Caco-2 (cell line): ENCODE measurements around the gene SEMA4D. TPM values are rescaled to one million over a fixed set of nuclear protein-coding genes. Genes with fewer than 3 reads are reported as not detected.

Experiments used
- BruUV-seq: library from RNA; stranded (reverse); fragments of 400-500 nt; replicated peaks from 2 replicates; lab custom pipeline; 2021; lab: Mats Ljungman, UMichigan
- CTCF ChIA-PET: fragments of 300-600 bp; sonication (Branson Sonifier 250); formaldehyde crosslinking; loops from one replicate; lab custom pipeline; 2022; ENCODE audit warnings: antibody characterized with exemption; lab: Charles Lee
- POLR2A ChIA-PET: fragments of 300-600 bp; sonication (Branson Sonifier 250); formaldehyde crosslinking; loops from one replicate; lab custom pipeline; 2022; ENCODE audit warnings: antibody characterized with exemption; lab: Charles Lee
- DNase-seq, 2 experiments: peaks; one replicate each; pipeline versions ENCODE4 v3.0.0 to v3.0.0-alpha.2; 2020 to 2022
- H3K27me3 ChIP-seq: replicated peaks from 2 replicates; pipeline ENCODE4 v1.6.0; 2011; ENCODE audit warnings: low read length; ENCODE audit not compliant: control insufficient read depth, insufficient read depth
- H3K36me3 ChIP-seq: 2 replicates; pipeline ENCODE4 v1.5.1; 2011; ENCODE audit warnings: low read length; ENCODE audit not compliant: control insufficient read depth, insufficient read depth
- H3K4me1 ChIP-seq: fragments of 250-450 bp; sonication (Bioruptor Pico); 2 replicates; pipeline ENCODE4 v1.5.1; 2020; ENCODE audit warnings: mild to moderate bottlenecking
- H3K4me3 ChIP-seq: 2 replicates; pipeline ENCODE4 v1.5.1; 2011; ENCODE audit warnings: low read depth, mild to moderate bottlenecking, control low read depth, low read length
- H3K9me3 ChIP-seq: fragments of 250-450 bp; sonication (Bioruptor Pico); 2 replicates; pipeline ENCODE4 v1.5.1; 2020; ENCODE audit warnings: mild to moderate bottlenecking, moderate library complexity
- H3K27ac Mint-ChIP-seq: one replicate; pipeline ENCODE4 v1.8.0; 2022; ENCODE audit warnings: mixed read lengths; ENCODE audit not compliant: unreplicated experiment
- H3K27me3 Mint-ChIP-seq: one replicate; pipeline ENCODE4 v1.8.0; 2022; ENCODE audit warnings: mixed read lengths; ENCODE audit not compliant: insufficient read depth, unreplicated experiment
- H3K36me3 Mint-ChIP-seq: one replicate; pipeline ENCODE4 v1.8.0; 2022; ENCODE audit warnings: mild to moderate bottlenecking, mixed read lengths; ENCODE audit not compliant: insufficient read depth, unreplicated experiment
- H3K4me1 Mint-ChIP-seq: one replicate; pipeline ENCODE4 v1.8.0; 2022; ENCODE audit warnings: low read depth, mixed read lengths; ENCODE audit not compliant: unreplicated experiment
- H3K4me3 Mint-ChIP-seq: one replicate; pipeline ENCODE4 v1.8.0; 2022; ENCODE audit warnings: mild to moderate bottlenecking, moderate library complexity, mixed read lengths; ENCODE audit not compliant: unreplicated experiment
- H3K9me3 Mint-ChIP-seq: one replicate; pipeline ENCODE4 v1.8.0; 2022; ENCODE audit warnings: mixed read lengths; ENCODE audit not compliant: unreplicated experiment
- CTCF ChIP-seq, 2 experiments: fragments of 200-600 bp in 1 of 2; IDR thresholded peaks; 1 replicate in 1 of 2; 2 replicates in 1 of 2; pipeline versions ENCODE4 v1.5.1 to v1.8.0; 2011 to 2022; ENCODE audit warnings: antibody characterized with exemption in 1 of 2, control low read depth in 1 of 2, inconsistent platforms in 1 of 2, low read depth in 1 of 2, low read length in 1 of 2, mild to moderate bottlenecking in 1 of 2, moderate library complexity in 1 of 2; ENCODE audit not compliant: insufficient read depth in 1 of 2, severe bottlenecking in 1 of 2, unreplicated experiment in 1 of 2
- intact Hi-C: fragments of 100-400 bp; cut with micrococcal nuclease; formaldehyde crosslinking; loops from one replicate; pipeline ENCODE4 v1.10.0; 2022; ENCODE audit not compliant: unreplicated experiment
- total RNA-seq: library from RNA; stranded (reverse); gene quantifications from 2 replicates; pipeline ENCODE4 v1.2.3, GENCODE V29; 2022

SEMA4D gene
- total RNA-seq, 1 experiment from 2014 or later = 17.1 TPM

- DNase-seq = no peak
- H3K9me3 ChIP-seq = no peaks in the 10 kb centered on the region
- Mint-ChIP-seq H3K4me1 (no peaks in the 10 kb centered on the region), H3K27me3 (no peaks in the 10 kb centered on the region), H3K36me3 (no peaks in the 10 kb centered on the region), H3K27ac (no peak overlapping the region), H3K9me3 (no peaks in the 10 kb centered on the region), H3K4me3 (no peak overlapping the region)
- no peaks in the 10 kb centered on the region for H3K36me3 ChIP-seq
- intact Hi-C loops = no loop called here
- no TSS peak for BruUV-seq
- ChIA-PET POLR2A (no interaction called here), CTCF (no interaction called here)
- H3K27me3 ChIP-seq = no peaks in the 10 kb centered on the region
- no peak for TF ChIP-seq CTCF (IDR thresholded peaks at IDR 0.05; ENCODE audit: insufficient read depth in 1 of 2, low read depth in 1 of 2, low read length in 1 of 2, severe bottlenecking in 1 of 2, unreplicated experiment in 1 of 2)
- H3K4me3 ChIP-seq = no peak overlapping the region
- H3K4me1 ChIP-seq = no peaks in the 10 kb centered on the region
Observed at GRCh38 chr9:89455356-89455824, 42.5 kb downstream of the SEMA4D start.

DNA sequence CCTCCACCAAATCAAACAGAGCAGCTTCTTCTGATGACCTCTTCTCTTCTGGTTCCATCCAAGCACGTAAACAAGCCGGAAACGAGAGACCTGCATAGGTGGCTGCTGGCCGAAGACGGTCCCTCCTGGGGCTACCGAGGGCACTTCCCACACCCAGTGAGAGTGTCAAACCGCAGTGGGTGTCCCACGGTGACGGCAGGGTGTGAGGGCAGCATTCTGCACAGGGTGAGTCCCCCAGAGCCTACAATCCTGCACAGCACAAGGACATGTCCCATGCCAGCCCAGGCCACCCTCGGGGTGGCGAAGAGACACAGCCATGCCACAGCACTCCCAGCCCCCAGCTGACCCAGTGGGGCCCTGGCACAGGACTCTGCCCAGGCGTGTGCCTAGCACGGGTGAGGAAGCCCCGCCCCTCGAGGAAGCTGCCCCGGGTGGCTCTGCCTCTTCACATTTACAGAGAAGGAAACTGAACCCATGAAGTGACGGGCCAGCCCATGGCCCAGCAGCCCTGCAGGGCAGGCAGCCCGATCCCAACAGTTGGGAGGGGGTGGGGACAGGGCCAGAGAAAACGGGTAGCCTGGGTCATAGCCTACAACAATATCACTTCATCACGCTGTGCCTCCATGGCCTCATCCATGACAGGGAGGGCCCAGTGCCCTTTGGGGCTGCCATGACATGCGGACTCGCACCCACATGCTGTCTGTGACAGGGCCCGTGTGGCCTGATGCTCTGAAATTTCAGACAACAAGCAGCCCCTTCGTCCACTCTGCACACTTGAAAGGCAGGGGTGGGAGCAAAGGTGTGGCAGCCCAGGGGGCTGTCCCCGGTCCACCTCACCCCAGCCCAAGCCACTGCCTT is 43.2 kb downstream of the SEMA4D start:
- no TSS peak for BruUV-seq
- POLR2A ChIA-PET = no interaction called here
- no peak overlapping the region for H3K27ac Mint-ChIP-seq

GRCh38 chr9:89453452-89453851 is 44.5 kb downstream of the SEMA4D start:
- H3K4me1 Mint-ChIP-seq = no peaks in the 10 kb centered on the region
- Histone ChIP-seq H3K9me3 (no peaks in the 10 kb centered on the region), H3K4me3 (no peak overlapping the region), H3K27me3 (no peaks in the 10 kb centered on the region), H3K4me1 (no peaks in the 10 kb centered on the region), H3K36me3 (no peaks in the 10 kb centered on the region)
- H3K27me3 Mint-ChIP-seq = no peaks in the 10 kb centered on the region
- intact Hi-C loops = no loop called here
- ChIA-PET CTCF (no interaction called here), POLR2A (no interaction called here)
- BruUV-seq = no TSS peak
- TF ChIP-seq CTCF (IDR thresholded peaks at IDR 0.05; ENCODE audit: insufficient read depth in 1 of 2, low read depth in 1 of 2, low read length in 1 of 2, severe bottlenecking in 1 of 2, unreplicated experiment in 1 of 2) = no peak
- no peak overlapping the region for H3K4me3 Mint-ChIP-seq
- H3K9me3 Mint-ChIP-seq = no peaks in the 10 kb centered on the region
- no peaks in the 10 kb centered on the region for H3K36me3 Mint-ChIP-seq
- no peak overlapping the region for H3K27ac Mint-ChIP-seq
- DNase-seq = no peak

More for the DNA sequence above, 43.2 kb downstream of the SEMA4D start:
- no peak for TF ChIP-seq CTCF (IDR thresholded peaks at IDR 0.05; ENCODE audit: insufficient read depth in 1 of 2, low read depth in 1 of 2, low read length in 1 of 2, severe bottlenecking in 1 of 2, unreplicated experiment in 1 of 2)
- CTCF ChIA-PET = no interaction called here
- H3K4me3 ChIP-seq = no peak overlapping the region
- no peak for DNase-seq
- intact Hi-C loops = no loop called here
- H3K9me3 ChIP-seq = no peaks in the 10 kb centered on the region
- no peaks in the 10 kb centered on the region for H3K36me3 ChIP-seq
- H3K27me3 Mint-ChIP-seq = no peaks in the 10 kb centered on the region
- no peaks in the 10 kb centered on the region for H3K36me3 Mint-ChIP-seq
- H3K4me1 ChIP-seq = no peaks in the 10 kb centered on the region
- no peak overlapping the region for H3K4me3 Mint-ChIP-seq
- no peaks in the 10 kb centered on the region for H3K4me1 Mint-ChIP-seq
- no peaks in the 10 kb centered on the region for H3K27me3 ChIP-seq
- no peaks in the 10 kb centered on the region for H3K9me3 Mint-ChIP-seq
